Effector CD8-positive, alpha-beta T cell (primary cell): ENCODE results near the gene ABCG4.
"Not testable (repeated sequence)": the region's sequence is repeated elsewhere in the genome, so short reads cannot be mapped to it uniquely, and the experiment has no call there.

Experiments
- DNase-seq: peaks from one replicate; lab custom pipeline; 2025; lab: John Stamatoyannopoulos, UW

Gene ABCG4

GRCh38 chr11:119153049-119153818 is 4.4 kb downstream of the ABCG4 start:
- no peak for DNase-seq

- no peak for DNase-seq
Measured at GRCh38 chr11:119154178-119154577, 5.3 kb downstream of the ABCG4 start.

GRCh38 chr11:119155733-119156492 is 7.1 kb downstream of the ABCG4 start:
- no peak for DNase-seq

- DNase-seq = no peak
Measured at GRCh38 chr11:119156496-119156895, 7.6 kb downstream of the ABCG4 start.

- no peak for DNase-seq
Measured at GRCh38 chr11:119157063-119157462, 8.2 kb downstream of the ABCG4 start.

- DNase-seq = no peak
Measured at GRCh38 chr11:119158467-119158866, 9.6 kb downstream of the ABCG4 start.

GRCh38 chr11:119160151-119160550 is 11.3 kb downstream of the ABCG4 start:
- DNase-seq = no peak

- DNase-seq = no peak
Measured at GRCh38 chr11:119161871-119162270, 13.0 kb downstream of the ABCG4 start.

GRCh38 chr11:119166368-119167076 is 17.7 kb downstream of the ABCG4 start:
- no peak for DNase-seq

- DNase-seq = not testable (repeated sequence)
Measured at GRCh38 chr11:119167077-119167458, 18.2 kb downstream of the ABCG4 start.

- no peak for DNase-seq
Measured at GRCh38 chr11:119167933-119168332, 19.1 kb downstream of the ABCG4 start.

GRCh38 chr11:119168471-119169281 is 19.8 kb downstream of the ABCG4 start, which contains the start of gene NLRX1:
Gene NLRX1 (plus strand): TSS chr11:119168725. CDS start chr11:119171404, 2,679 bp downstream.
- peak; percentile 61 for DNase-seq

- no peak for DNase-seq
Measured at GRCh38 chr11:119169282-119169719, 20.4 kb downstream of the ABCG4 start.

- DNase-seq = no peak
Measured at GRCh38 chr11:119172513-119172912, 23.7 kb downstream of the ABCG4 start.

GRCh38 chr11:119173453-119173852 is 24.6 kb downstream of the ABCG4 start:
- no peak for DNase-seq

GRCh38 chr11:119175493-119176077 is 26.7 kb downstream of the ABCG4 start:
- DNase-seq = no peak

GRCh38 chr11:119178166-119178680 is 29.4 kb downstream of the ABCG4 start:
- DNase-seq = no peak

- no peak for DNase-seq
Measured at GRCh38 chr11:119179342-119179741, 30.5 kb downstream of the ABCG4 start.

GRCh38 chr11:119179983-119180382 is 31.1 kb downstream of the ABCG4 start:
- DNase-seq = no peak

- DNase-seq = no peak
Measured at GRCh38 chr11:119180729-119181676, 32.2 kb downstream of the ABCG4 start.
